HEK293 (cell line): ENCODE data around the gene GNG7.

Source experiments
- INSM2 ChIP-seq: fragments of 450-650 bp; formaldehyde crosslinking; IDR thresholded peaks from 2 replicates; pipeline ENCODE4 v1.5.1; 2016; ENCODE audit warnings: missing biosample characterization, missing genetic modification characterization
- KLF10 ChIP-seq: fragments of 450-650 bp; IDR thresholded peaks from 2 replicates; pipeline ENCODE4 v1.5.1; 2018; ENCODE audit warnings: missing biosample characterization, mild to moderate bottlenecking, missing genetic modification characterization
- KLF16 ChIP-seq: fragments of 450-650 bp; formaldehyde crosslinking; IDR thresholded peaks from 2 replicates; pipeline ENCODE4 v1.5.1; 2017; ENCODE audit warnings: missing biosample characterization, missing genetic modification characterization
- KLF8 ChIP-seq: fragments of 450-650 bp; formaldehyde crosslinking; IDR thresholded peaks from 2 replicates; pipeline ENCODE4 v1.5.1; 2016; ENCODE audit warnings: missing biosample characterization, missing genetic modification characterization
- MEIS1 ChIP-seq: sonication (generic); formaldehyde crosslinking; IDR thresholded peaks from 2 replicates; pipeline ENCODE4 v1.8.1; 2022; ENCODE audit warnings: missing genetic modification reagents, mild to moderate bottlenecking, borderline replicate concordance
- PRDM10 ChIP-seq: fragments of 450-650 bp; formaldehyde crosslinking; IDR thresholded peaks from 2 replicates; pipeline ENCODE4 v1.5.1; 2016; ENCODE audit warnings: missing biosample characterization, missing genetic modification characterization
- TCF7L2 ChIP-seq: IDR thresholded peaks from 2 replicates; pipeline ENCODE4 v1.6.1; 2011; ENCODE audit warnings: low read depth, mild to moderate bottlenecking, inconsistent platforms, low read length, moderate library complexity, borderline replicate concordance
- YY2 ChIP-seq: fragments of 450-650 bp; formaldehyde crosslinking; IDR thresholded peaks from 2 replicates; pipeline ENCODE4 v1.5.1; 2016; ENCODE audit warnings: missing biosample characterization, missing genetic modification characterization
- ZBTB10 ChIP-seq: fragments of 450-650 bp; formaldehyde crosslinking; IDR thresholded peaks from 2 replicates; pipeline ENCODE4 v1.5.1; 2016; ENCODE audit warnings: missing biosample characterization, missing genetic modification characterization
- ZNF148 ChIP-seq: fragments of 450-650 bp; formaldehyde crosslinking; IDR thresholded peaks from 2 replicates; pipeline ENCODE4 v1.5.0; 2017; ENCODE audit warnings: missing biosample characterization, missing genetic modification characterization, borderline replicate concordance
- ZNF157 ChIP-seq: fragments of 450-650 bp; formaldehyde crosslinking; IDR thresholded peaks from 2 replicates; pipeline ENCODE4 v1.5.1; 2016; ENCODE audit warnings: missing biosample characterization, missing genetic modification characterization
- ZNF184 ChIP-seq: fragments of 450-650 bp; IDR thresholded peaks from 2 replicates; pipeline ENCODE4 v1.5.1; 2018; ENCODE audit warnings: missing biosample characterization, mild to moderate bottlenecking, missing genetic modification characterization
- ZNF24 ChIP-seq: fragments of 450-650 bp; formaldehyde crosslinking; IDR thresholded peaks from 2 replicates; pipeline ENCODE4 v1.5.1; 2016; ENCODE audit warnings: missing biosample characterization, missing genetic modification characterization
- ZNF26 ChIP-seq: fragments of 450-650 bp; formaldehyde crosslinking; IDR thresholded peaks from 2 replicates; pipeline ENCODE4 v1.5.1; 2016; ENCODE audit warnings: missing biosample characterization, missing genetic modification characterization
- ZNF280D ChIP-seq: fragments of 450-650 bp; formaldehyde crosslinking; IDR thresholded peaks from 2 replicates; pipeline ENCODE4 v1.5.1; 2016; ENCODE audit warnings: missing biosample characterization, missing genetic modification characterization
- ZNF292 ChIP-seq: fragments of 450-650 bp; formaldehyde crosslinking; IDR thresholded peaks from 2 replicates; pipeline ENCODE4 v1.5.1; 2016; ENCODE audit warnings: low read depth, missing biosample characterization, missing genetic modification characterization, borderline replicate concordance
- ZNF561 ChIP-seq: fragments of 450-650 bp; IDR thresholded peaks from 2 replicates; pipeline ENCODE4 v1.5.1; 2018; ENCODE audit warnings: missing biosample characterization, missing genetic modification characterization, borderline replicate concordance
- ZNF585B ChIP-seq: fragments of 450-650 bp; formaldehyde crosslinking; IDR thresholded peaks from 2 replicates; pipeline ENCODE4 v1.5.1; 2016; ENCODE audit warnings: missing biosample characterization, missing genetic modification characterization
- ZNF600 ChIP-seq: fragments of 450-650 bp; formaldehyde crosslinking; IDR thresholded peaks from 2 replicates; pipeline ENCODE4 v1.5.1; 2016; ENCODE audit warnings: missing biosample characterization, missing genetic modification characterization
- ZNF626 ChIP-seq: fragments of 450-650 bp; sonication (Bioruptor Pico); formaldehyde crosslinking; IDR thresholded peaks from 2 replicates; pipeline ENCODE4 v1.5.1; 2018; ENCODE audit warnings: missing biosample characterization, missing genetic modification characterization, inconsistent platforms
- ZNF629 ChIP-seq: fragments of 450-650 bp; formaldehyde crosslinking; IDR thresholded peaks from 2 replicates; pipeline ENCODE4 v1.5.1; 2017; ENCODE audit warnings: missing biosample characterization, missing genetic modification characterization
- ZNF660 ChIP-seq: fragments of 450-650 bp; IDR thresholded peaks from 2 replicates; pipeline ENCODE4 v1.5.1; 2018; ENCODE audit warnings: missing biosample characterization, mild to moderate bottlenecking, missing genetic modification characterization
- ZNF664 ChIP-seq: fragments of 450-650 bp; formaldehyde crosslinking; IDR thresholded peaks from 2 replicates; pipeline ENCODE4 v1.5.1; 2016; ENCODE audit warnings: missing biosample characterization, missing genetic modification characterization
- ZNF701 ChIP-seq: fragments of 450-650 bp; formaldehyde crosslinking; IDR thresholded peaks from 2 replicates; pipeline ENCODE4 v1.5.1; 2016; ENCODE audit warnings: missing biosample characterization, missing genetic modification characterization

Gene GNG7

GRCh38 chr19:2648528-2648937 is 54.0 kb downstream of the GNG7 start (continued):
- no peak for TF ChIP-seq ZNF561 (tag by site-specific recombination)
- TF ChIP-seq ZNF600 (tag by site-specific recombination) = peak; percentile 87
- peak; percentile 53; the same call in 1 of the 2 replicates for TF ChIP-seq INSM2 (tag by site-specific recombination)
- no peak for TF ChIP-seq TCF7L2
- no peak; the same call in 1 of the 2 replicates for TF ChIP-seq ZNF664 (tag by site-specific recombination)
- TF ChIP-seq ZNF292 (tag by site-specific recombination) = no peak
- no peak for TF ChIP-seq KLF10 (tag by site-specific recombination)
- no peak for TF ChIP-seq ZNF585B (tag by site-specific recombination)
- TF ChIP-seq ZNF629 (tag by site-specific recombination) = no peak; the same call in 1 of the 2 replicates
- peak; percentile 57 for TF ChIP-seq ZBTB10 (tag by site-specific recombination)
- TF ChIP-seq KLF16 (tag by site-specific recombination) = peak; percentile 82; the same call in 1 of the 2 replicates
- TF ChIP-seq ZNF148 (tag by site-specific recombination) = 0 out of 2 replicates have a peak, but pooled peaks have one; percentile 34
- 0 out of 2 replicates have a peak, but pooled peaks have one; percentile 35 for TF ChIP-seq ZNF184 (tag by site-specific recombination)
- no peak for TF ChIP-seq ZNF701
- 0 out of 2 replicates have a peak, but pooled peaks have one; percentile 13 for TF ChIP-seq PRDM10 (tag by site-specific recombination)
- no peak for TF ChIP-seq ZNF157 (tag by site-specific recombination)
- TF ChIP-seq KLF8 = peak; percentile 86
- TF ChIP-seq ZNF660 = peak; percentile 86
- no peak for TF ChIP-seq MEIS1 (CRISPR knock-in tag)
- TF ChIP-seq YY2 = peak; percentile 34; the same call in 1 of the 2 replicates
- no peak for TF ChIP-seq ZNF626 (tag by site-specific recombination)
- TF ChIP-seq ZNF26 (tag by site-specific recombination) = no peak
- peak; percentile 100 for TF ChIP-seq ZNF280D (tag by site-specific recombination)
- 0 out of 2 replicates have a peak, but pooled peaks have one; percentile 60 for TF ChIP-seq ZNF24 (tag by site-specific recombination)
